K562 (cell line): Measurements from ENCODE around the gene NT5C. TPM values are rescaled to one million over a fixed set of nuclear protein-coding genes. Genes with fewer than 3 reads are reported as not detected.

Experiments used
- ASH1L ChIP-seq: fragments of 450-650 bp; IDR thresholded peaks from 2 replicates; pipeline ENCODE4 v1.6.1; 2018; ENCODE audit warnings: borderline replicate concordance, mild to moderate bottlenecking, low read depth; ENCODE audit not compliant: partially characterized antibody
- ELK1 ChIP-seq: sonication (generic); formaldehyde crosslinking; IDR thresholded peaks from 2 replicates; pipeline ENCODE4 v1.8.1; 2022; ENCODE audit warnings: missing genetic modification reagents
- MNT ChIP-seq, 2 experiments: fragments of 450-650 bp; conservative IDR thresholded peaks; 2 replicates each; pipeline ENCODE4 v1.6.1; 2017; ENCODE audit warnings: mild to moderate bottlenecking in 2 of 2, moderate library complexity in 2 of 2
- POLR2H ChIP-seq: IDR thresholded peaks from 2 replicates; pipeline ENCODE4 v1.6.1; 2016; ENCODE audit warnings: missing genetic modification characterization, low read depth, mild to moderate bottlenecking, control low read depth, missing compliant biosample characterization, moderate library complexity
- STAT5A ChIP-seq: IDR thresholded peaks from 2 replicates; pipeline ENCODE4 v1.6.1; 2012; ENCODE audit warnings: low read length, inconsistent platforms, borderline replicate concordance
- TFAM ChIP-seq: fragments of 250-450 bp; sonication (Bioruptor Pico); conservative IDR thresholded peaks from 2 replicates; pipeline ENCODE4 v1.5.0; 2021; ENCODE audit warnings: mild to moderate bottlenecking, moderate library complexity
- YY1 ChIP-seq, 3 experiments: IDR thresholded peaks; 2 replicates each; pipeline ENCODE4 v1.6.1; 2011; ENCODE audit warnings: low read length in 2 of 3, mild to moderate bottlenecking in 2 of 3, moderate library complexity in 2 of 3, borderline replicate concordance in 1 of 3, control low read depth in 1 of 3, low read depth in 1 of 3; ENCODE audit not compliant: insufficient read depth in 3 of 3, insufficient replicate concordance in 2 of 3, control insufficient read depth in 1 of 3, insufficient read length in 1 of 3; ENCODE audit errors: extremely low read depth in 1 of 3
- ZNF436 ChIP-seq: fragments of 250-450, 450-650 bp; sonication (Bioruptor Pico); formaldehyde crosslinking; IDR thresholded peaks from 2 replicates; pipeline ENCODE4 v1.7.0; 2020; ENCODE audit warnings: mild to moderate bottlenecking
- ZNF695 ChIP-seq: fragments of 450-650 bp; formaldehyde crosslinking; IDR thresholded peaks from 2 replicates; pipeline ENCODE4 v1.4.0; 2020; ENCODE audit warnings: mild to moderate bottlenecking, moderate library complexity
- polyA plus RNA-seq, 8 experiments: library from polyadenylated mRNA; depleted of rRNA in 4 of 8; stranded (reverse) in 5 of 8; unstranded in 3 of 8; fragments of >200 nt; fragmentation: Nextera tagmentation in 2 of 8; fragmentation: Illumina TruSeq in 1 of 8; extraction: Ambion mirVana in 2 of 8; extraction: Trizol in 1 of 8; gene quantifications; 2 replicates each; pipeline versions ENCODE4 v1.2.1 to v1.2.3, GENCODE V29; 2011 to 2014; ENCODE audit warnings: inconsistent platforms in 1 of 8, missing spikeins in 1 of 8
- total RNA-seq, 7 experiments: library from RNA; depleted of rRNA in 6 of 7; stranded (reverse); fragments of >200 nt in 6 of 7; fragmentation: Illumina TruSeq in 2 of 7; extraction: Trizol in 2 of 7; gene quantifications; 2 replicates each; pipeline versions ENCODE4 v1.2.1 to v1.2.3, GENCODE V29; 2011 to 2021; ENCODE audit warnings: low replicate concordance in 1 of 7

NT5C gene
- total and polyA plus RNA-seq, 9 of the 15 experiments (the other 6 are each of a cell fraction or from before 2014, with no cell fraction given): 2.9 to 205 (median 45.0) TPM

- no peak for TF ChIP-seq ASH1L
- TF ChIP-seq MNT (conservative IDR thresholded peaks at IDR 0.05): 0 out of 4 replicates have a peak, but pooled peaks of 1 of the 2 experiments have one; percentile 21
- no peak for TF ChIP-seq ELK1
- no peak for TF ChIP-seq STAT5A
- no peak for TF ChIP-seq ZNF695 (CRISPR knock-in tag)
- 0 out of 2 replicates have a peak, but pooled peaks have one; percentile 4 for TF ChIP-seq ZNF436
- TF ChIP-seq TFAM: no peak
- no peak for TF ChIP-seq YY1 (IDR thresholded peaks at IDR 0.05; ENCODE audit: borderline replicate concordance in 1 of 3, control insufficient read depth in 1 of 3, extremely low read depth in 1 of 3, insufficient read depth in 3 of 3, insufficient read length in 1 of 3, insufficient replicate concordance in 2 of 3, low read depth in 1 of 3, low read length in 2 of 3)
- TF ChIP-seq POLR2H: 0 out of 2 replicates have a peak, but pooled peaks have one; percentile 13
- TF ChIP-seq, all 486 proteins: peak for 4
Measured at GRCh38 chr17:75181110-75181509, 49.6 kb upstream of the NT5C start (continued).
